GM19099 (cell line): Measurements from ENCODE around the gene BABAM2.

Experiments
- POLR2A ChIP-seq: IDR thresholded peaks from 3 replicates; pipeline ENCODE4 v1.6.1; 2011; ENCODE audit warnings: low read depth; ENCODE audit not compliant: insufficient read length; ENCODE audit errors: extremely low read depth

The BABAM2 gene

GRCh38 chr2:27869763-27870162 lies 20.8 kb upstream of the BABAM2 start:
- TF ChIP-seq POLR2A, result no peak

- no peak for TF ChIP-seq POLR2A
Observed at GRCh38 chr2:27870724-27871123, 19.8 kb upstream of the BABAM2 start.

GRCh38 chr2:27871802-27872201 lies 18.7 kb upstream of the BABAM2 start:
- TF ChIP-seq POLR2A, result no peak

- no peak for TF ChIP-seq POLR2A
Observed at GRCh38 chr2:27873091-27873490, 17.4 kb upstream of the BABAM2 start.

GRCh38 chr2:27875089-27875881 lies 15.2 kb upstream of the BABAM2 start:
- no peak for TF ChIP-seq POLR2A

GRCh38 chr2:27878825-27879224 lies 11.7 kb upstream of the BABAM2 start:
- no peak for TF ChIP-seq POLR2A

GRCh38 chr2:27884601-27885000 lies 5.9 kb upstream of the BABAM2 start:
- TF ChIP-seq POLR2A, result no peak

- no peak for TF ChIP-seq POLR2A
Observed at GRCh38 chr2:27885234-27885633, 5.3 kb upstream of the BABAM2 start.

- TF ChIP-seq POLR2A, result no peak
Observed at GRCh38 chr2:27885661-27886060, 4.9 kb upstream of the BABAM2 start.

GRCh38 chr2:27886322-27886721 lies 4.2 kb upstream of the BABAM2 start:
- no peak for TF ChIP-seq POLR2A

GRCh38 chr2:27887111-27887510 lies 3.4 kb upstream of the BABAM2 start:
- no peak for TF ChIP-seq POLR2A

- no peak for TF ChIP-seq POLR2A
Observed at GRCh38 chr2:27887830-27888229, 2.7 kb upstream of the BABAM2 start.

GRCh38 chr2:27888790-27889189 lies 1.7 kb upstream of the BABAM2 start:
- TF ChIP-seq POLR2A, result no peak

GRCh38 chr2:27889774-27890145 lies 769 bp upstream of the BABAM2 start:
- no peak for TF ChIP-seq POLR2A

GRCh38 chr2:27890924-27891672 lies 569 bp downstream of the BABAM2 start:
- no peak for TF ChIP-seq POLR2A

GRCh38 chr2:27891673-27892105 lies 1.2 kb downstream of the BABAM2 start:
- TF ChIP-seq POLR2A, result no peak
